ENCODE measurements around the gene FHIP2A. TPM values are rescaled to one million over a fixed set of nuclear protein-coding genes. Genes with fewer than 3 reads are reported as not detected.

FHIP2A gene
- total RNA-seq, 1 experiment from 2014 or later, result 10.8 TPM

DNA sequence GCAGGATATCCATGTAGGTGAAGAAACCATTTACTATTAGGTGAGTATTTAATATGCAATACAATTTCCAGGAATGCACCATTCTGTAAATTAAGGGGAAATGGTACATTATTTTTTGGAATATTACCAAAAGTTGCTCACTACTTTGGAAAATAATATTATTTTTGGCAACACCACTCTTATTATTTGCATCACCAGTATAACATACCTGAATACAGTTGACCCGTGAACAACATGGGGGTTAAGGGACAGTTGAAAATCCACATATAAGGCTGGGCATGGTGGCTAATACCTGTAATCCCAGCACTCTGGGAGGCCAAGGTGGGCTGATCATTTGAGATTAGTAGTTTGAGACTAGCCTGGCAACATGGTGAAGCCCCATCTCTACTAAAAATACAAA is 21.2 kb upstream of the FHIP2A start:
- intact Hi-C loops (cut with micrococcal nuclease; ENCODE audit: unreplicated experiment), result no loop called here
- TF ChIP-seq, protein P1, sequence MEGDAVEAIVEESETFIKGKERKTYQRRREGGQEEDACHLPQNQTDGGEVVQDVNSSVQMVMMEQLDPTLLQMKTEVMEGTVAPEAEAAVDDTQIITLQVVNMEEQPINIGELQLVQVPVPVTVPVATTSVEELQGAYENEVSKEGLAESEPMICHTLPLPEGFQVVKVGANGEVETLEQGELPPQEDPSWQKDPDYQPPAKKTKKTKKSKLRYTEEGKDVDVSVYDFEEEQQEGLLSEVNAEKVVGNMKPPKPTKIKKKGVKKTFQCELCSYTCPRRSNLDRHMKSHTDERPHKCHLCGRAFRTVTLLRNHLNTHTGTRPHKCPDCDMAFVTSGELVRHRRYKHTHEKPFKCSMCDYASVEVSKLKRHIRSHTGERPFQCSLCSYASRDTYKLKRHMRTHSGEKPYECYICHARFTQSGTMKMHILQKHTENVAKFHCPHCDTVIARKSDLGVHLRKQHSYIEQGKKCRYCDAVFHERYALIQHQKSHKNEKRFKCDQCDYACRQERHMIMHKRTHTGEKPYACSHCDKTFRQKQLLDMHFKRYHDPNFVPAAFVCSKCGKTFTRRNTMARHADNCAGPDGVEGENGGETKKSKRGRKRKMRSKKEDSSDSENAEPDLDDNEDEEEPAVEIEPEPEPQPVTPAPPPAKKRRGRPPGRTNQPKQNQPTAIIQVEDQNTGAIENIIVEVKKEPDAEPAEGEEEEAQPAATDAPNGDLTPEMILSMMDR (IDR thresholded peaks at IDR 0.05; ENCODE audit: unreplicated experiment), result no peak
- H3K27ac Mint-ChIP-seq (ENCODE audit: unreplicated experiment), result no peak overlapping the region
- H3K36me3 Mint-ChIP-seq (ENCODE audit: insufficient read depth, unreplicated experiment), result no peaks in the 10 kb centered on the region
- BruUV-seq (replicated peaks), result no TSS peak
- peaks cover 9% of the 10 kb centered on the region for H3K9me3 Mint-ChIP-seq (ENCODE audit: low read depth, unreplicated experiment)
- no peaks in the 10 kb centered on the region for H3K4me1 Mint-ChIP-seq (ENCODE audit: low read depth, unreplicated experiment)
- no peaks in the 10 kb centered on the region for H3K27me3 Mint-ChIP-seq (ENCODE audit: unreplicated experiment)
- DNase-seq, result no peak
- CTCF ChIA-PET, result no interaction called here
- H3K4me3 Mint-ChIP-seq (ENCODE audit: low read depth, unreplicated experiment), result no peak overlapping the region

DNA sequence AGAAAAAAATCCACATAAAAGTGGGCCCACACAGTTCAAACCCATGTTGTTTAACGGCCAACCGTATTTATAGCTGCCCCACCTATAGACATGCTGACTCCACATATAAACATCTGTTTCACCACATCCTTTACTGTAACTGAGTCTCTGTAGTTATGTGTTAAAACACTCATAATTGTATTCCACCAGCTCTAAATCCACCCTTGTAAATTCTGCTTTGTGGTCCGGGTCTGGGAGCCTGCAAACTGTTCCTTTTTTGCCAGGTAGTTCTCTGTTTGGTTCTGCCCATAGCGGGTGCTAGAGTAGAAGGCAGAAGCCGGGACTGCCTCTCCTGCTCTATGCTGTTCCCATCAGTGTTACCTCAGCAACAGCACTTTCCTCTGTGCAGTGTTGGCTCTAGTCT is 20.2 kb upstream of the FHIP2A start:
- H3K4me3 Mint-ChIP-seq (ENCODE audit: low read depth, unreplicated experiment), result no peak overlapping the region
- intact Hi-C loops (cut with micrococcal nuclease; ENCODE audit: unreplicated experiment), result no loop called here
- H3K36me3 Mint-ChIP-seq (ENCODE audit: insufficient read depth, unreplicated experiment), result no peaks in the 10 kb centered on the region
- BruUV-seq (replicated peaks), result no TSS peak
- H3K4me1 Mint-ChIP-seq (ENCODE audit: low read depth, unreplicated experiment), result no peaks in the 10 kb centered on the region
- no peak overlapping the region for H3K27ac Mint-ChIP-seq (ENCODE audit: unreplicated experiment)
- TF ChIP-seq, protein P1 (IDR thresholded peaks at IDR 0.05; ENCODE audit: unreplicated experiment), result no peak
- no peaks in the 10 kb centered on the region for H3K27me3 Mint-ChIP-seq (ENCODE audit: unreplicated experiment)
- DNase-seq, result no peak
- H3K9me3 Mint-ChIP-seq (ENCODE audit: low read depth, unreplicated experiment), result peaks cover 9% of the 10 kb centered on the region
- CTCF ChIA-PET, result no interaction called here

DNA sequence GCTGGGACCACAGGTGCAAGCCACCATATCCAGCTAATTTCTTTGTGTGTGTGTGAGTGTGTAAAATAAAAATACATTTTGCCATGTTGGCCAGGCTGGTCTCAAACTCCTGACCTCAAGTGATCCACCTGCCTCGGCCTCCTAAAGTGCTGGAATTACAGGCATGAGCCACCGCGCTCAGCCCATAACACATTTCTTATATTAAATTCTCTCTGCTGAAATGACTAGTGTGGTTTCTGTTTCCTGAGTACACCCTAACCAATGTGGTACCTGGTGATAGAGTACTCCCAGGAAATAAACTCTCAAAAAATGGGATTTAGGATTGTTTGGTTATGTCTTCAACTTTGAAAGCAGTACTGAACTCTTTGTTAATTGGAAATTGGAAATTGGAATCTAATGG is 19.4 kb upstream of the FHIP2A start:
- BruUV-seq (replicated peaks), result no TSS peak
- Mint-ChIP-seq H3K27me3 (ENCODE audit: unreplicated experiment) (no peaks in the 10 kb centered on the region), H3K36me3 (ENCODE audit: insufficient read depth, unreplicated experiment) (no peaks in the 10 kb centered on the region), H3K4me3 (ENCODE audit: low read depth, unreplicated experiment) (no peak overlapping the region), H3K9me3 (ENCODE audit: low read depth, unreplicated experiment) (peaks cover 2% of the 10 kb centered on the region), H3K4me1 (ENCODE audit: low read depth, unreplicated experiment) (no peaks in the 10 kb centered on the region), H3K27ac (ENCODE audit: unreplicated experiment) (no peak overlapping the region)
- CTCF ChIA-PET, result no interaction called here
- DNase-seq, result no peak
- intact Hi-C loops (cut with micrococcal nuclease; ENCODE audit: unreplicated experiment), result no loop called here
- TF ChIP-seq, protein P1 (IDR thresholded peaks at IDR 0.05; ENCODE audit: unreplicated experiment), result no peak

DNA sequence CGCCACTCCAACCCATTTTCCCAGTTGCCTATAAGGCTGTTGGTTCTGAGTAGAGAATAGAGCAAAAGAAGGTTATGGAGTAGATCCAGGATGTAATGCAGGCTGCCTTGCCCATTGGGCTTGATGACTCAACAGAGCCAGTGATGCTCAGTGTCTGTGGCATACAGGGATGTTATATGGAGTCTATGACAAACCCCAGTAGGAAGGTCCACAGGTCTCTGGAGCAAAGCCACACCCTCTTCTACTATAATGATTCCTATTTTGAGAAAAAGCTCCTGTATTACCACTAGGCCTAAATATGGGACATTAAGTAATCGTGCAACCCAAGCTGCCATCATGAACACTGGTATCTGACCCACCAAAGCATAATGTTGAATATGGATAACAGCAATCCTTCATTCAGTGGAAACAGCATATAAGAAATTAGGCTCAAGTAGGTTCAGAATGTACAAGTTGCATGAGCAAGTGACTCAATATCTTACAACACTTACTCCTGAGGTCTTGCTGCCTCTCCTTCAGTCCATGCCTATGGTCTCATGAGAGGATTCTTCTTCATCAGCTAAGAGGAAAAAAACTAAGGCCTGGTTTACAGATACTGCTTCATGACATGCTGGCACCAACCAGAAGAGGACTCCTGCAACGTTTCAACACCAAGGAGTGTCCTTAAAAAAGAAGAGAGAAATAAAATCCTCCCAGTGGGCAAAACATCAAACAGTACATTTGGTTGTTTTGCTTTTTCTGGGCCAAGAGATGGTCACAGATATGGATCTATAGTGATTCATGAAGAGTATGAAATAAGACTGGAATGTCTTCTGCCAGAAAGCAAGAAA is 14.8 kb upstream of the FHIP2A start:
- no peak overlapping the region for H3K27ac Mint-ChIP-seq (ENCODE audit: unreplicated experiment)

More for the DNA sequence above, 14.8 kb upstream of the FHIP2A start:
- Mint-ChIP-seq H3K4me1 (ENCODE audit: low read depth, unreplicated experiment) (no peaks in the 10 kb centered on the region), H3K36me3 (ENCODE audit: insufficient read depth, unreplicated experiment) (no peaks in the 10 kb centered on the region), H3K4me3 (ENCODE audit: low read depth, unreplicated experiment) (no peak overlapping the region), H3K9me3 (ENCODE audit: low read depth, unreplicated experiment) (no peaks in the 10 kb centered on the region), H3K27me3 (ENCODE audit: unreplicated experiment) (no peaks in the 10 kb centered on the region)
- CTCF ChIA-PET, result no interaction called here
- TF ChIP-seq, protein P1 (IDR thresholded peaks at IDR 0.05; ENCODE audit: unreplicated experiment), result no peak
- no TSS peak for BruUV-seq (replicated peaks)
- DNase-seq, result no peak
- intact Hi-C loops (cut with micrococcal nuclease; ENCODE audit: unreplicated experiment), result no loop called here

All from Calu3 (cell line).